GM12878 (cell line): ENCODE data around the gene SPAG16.

ENCODE experiments used
- CBX5 ChIP-seq: sonication (generic); IDR thresholded peaks from 2 replicates; pipeline ENCODE4 v1.6.1; 2016; ENCODE audit warnings: low read depth, moderate library complexity, mild to moderate bottlenecking, inconsistent platforms
- EP300 ChIP-seq, 2 experiments: fragments of 150-350 bp in 1 of 2; IDR thresholded peaks; 2 replicates each; pipeline ENCODE4 v1.6.1; 2011 to 2012; ENCODE audit warnings: low read depth in 2 of 2, low read length in 2 of 2, borderline replicate concordance in 1 of 2, improper control_type of control experiment in 1 of 2, inconsistent platforms in 1 of 2; ENCODE audit not compliant: control insufficient read depth in 1 of 2
- ETV6 ChIP-seq, 2 experiments: fragments of 450-650 bp in 1 of 2; IDR thresholded peaks in 1 of 2; conservative IDR thresholded peaks in 1 of 2; 2 replicates each; pipeline ENCODE4 v1.6.1; 2014; ENCODE audit warnings: antibody characterized with exemption in 1 of 2, borderline replicate concordance in 1 of 2, low read depth in 1 of 2, mild to moderate bottlenecking in 1 of 2, moderate library complexity in 1 of 2
- EZH2 ChIP-seq: IDR thresholded peaks from 2 replicates; pipeline ENCODE4 v1.6.1; 2012; ENCODE audit warnings: low read depth, mild to moderate bottlenecking, control low read depth, inconsistent platforms, low read length, borderline replicate concordance; ENCODE audit not compliant: control insufficient read depth
- KDM1A ChIP-seq: fragments of 200-600 bp; sonication (generic); IDR thresholded peaks from 2 replicates; pipeline ENCODE4 v1.6.1; 2016; ENCODE audit warnings: borderline replicate concordance
- MYC ChIP-seq: IDR thresholded peaks from 2 replicates; pipeline ENCODE4 v1.6.1; 2011; ENCODE audit warnings: mild to moderate bottlenecking, low read length, moderate library complexity, inconsistent platforms; ENCODE audit not compliant: insufficient read depth, insufficient replicate concordance, insufficient read length, severe bottlenecking
- POLR2AphosphoS2 ChIP-seq: IDR thresholded peaks from 2 replicates; pipeline ENCODE4 v1.6.1; 2011; ENCODE audit warnings: low read depth, mild to moderate bottlenecking, low read length, improper control_type of control experiment, moderate library complexity
- TAF1 ChIP-seq: IDR thresholded peaks from 2 replicates; pipeline ENCODE4 v1.6.1; 2011; ENCODE audit warnings: mild to moderate bottlenecking, low read depth, low read length, borderline replicate concordance
- ZNF274 ChIP-seq: IDR thresholded peaks from one replicate; pipeline ENCODE4 v1.8.0; 2011; ENCODE audit not compliant: insufficient read length, insufficient read depth
- TF ChIP-seq, protein P1 (sequence below), 3 experiments: IDR thresholded peaks in 2 of 3; conservative IDR thresholded peaks in 1 of 3; 2 replicates each; pipeline ENCODE4 v1.5.1; 2011; ENCODE audit warnings: low read depth in 3 of 3, low read length in 3 of 3, mild to moderate bottlenecking in 3 of 3, control low read depth in 2 of 3, moderate library complexity in 2 of 3, inconsistent platforms in 1 of 3, mixed read lengths in 1 of 3; ENCODE audit not compliant: control insufficient read depth in 2 of 3, insufficient read depth in 1 of 3; ENCODE audit errors: extremely low read depth in 1 of 3
- TF ChIP-seq, protein P2 (sequence below): fragments of 450-650 bp; IDR thresholded peaks from 2 replicates; pipeline ENCODE4 v1.6.1; 2017; ENCODE audit warnings: antibody characterized with exemption, mild to moderate bottlenecking, moderate library complexity
- TF ChIP-seq, protein P3 (sequence below): fragments of 450-650 bp; IDR thresholded peaks from 2 replicates; pipeline ENCODE4 v1.6.1; 2014; ENCODE audit warnings: mild to moderate bottlenecking
- TF ChIP-seq, protein P4 (sequence below): IDR thresholded peaks from 2 replicates; pipeline ENCODE4 v1.6.1; 2011; ENCODE audit warnings: mild to moderate bottlenecking, low read depth, low read length, moderate library complexity; ENCODE audit not compliant: insufficient replicate concordance

DNA sequence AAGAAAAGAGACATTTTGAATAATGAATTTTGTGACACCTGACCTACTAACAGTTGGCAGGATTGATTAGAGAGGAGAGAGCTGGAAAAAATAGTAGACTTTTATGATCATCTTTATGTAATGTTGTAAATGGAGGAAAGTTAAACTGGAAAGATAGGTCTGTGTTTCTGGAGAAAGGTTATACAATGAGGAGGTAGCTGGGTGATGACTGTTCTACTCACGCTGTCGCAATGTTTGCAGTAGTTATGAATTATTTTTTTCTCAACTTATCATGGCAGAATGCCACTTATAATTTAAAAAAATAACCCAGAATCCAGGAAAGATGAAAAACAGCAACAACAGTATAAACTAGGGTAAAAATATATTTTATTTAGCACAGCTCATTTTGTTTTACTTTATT, 364.9 kb downstream of the SPAG16 start:
- TF ChIP-seq, protein P1, sequence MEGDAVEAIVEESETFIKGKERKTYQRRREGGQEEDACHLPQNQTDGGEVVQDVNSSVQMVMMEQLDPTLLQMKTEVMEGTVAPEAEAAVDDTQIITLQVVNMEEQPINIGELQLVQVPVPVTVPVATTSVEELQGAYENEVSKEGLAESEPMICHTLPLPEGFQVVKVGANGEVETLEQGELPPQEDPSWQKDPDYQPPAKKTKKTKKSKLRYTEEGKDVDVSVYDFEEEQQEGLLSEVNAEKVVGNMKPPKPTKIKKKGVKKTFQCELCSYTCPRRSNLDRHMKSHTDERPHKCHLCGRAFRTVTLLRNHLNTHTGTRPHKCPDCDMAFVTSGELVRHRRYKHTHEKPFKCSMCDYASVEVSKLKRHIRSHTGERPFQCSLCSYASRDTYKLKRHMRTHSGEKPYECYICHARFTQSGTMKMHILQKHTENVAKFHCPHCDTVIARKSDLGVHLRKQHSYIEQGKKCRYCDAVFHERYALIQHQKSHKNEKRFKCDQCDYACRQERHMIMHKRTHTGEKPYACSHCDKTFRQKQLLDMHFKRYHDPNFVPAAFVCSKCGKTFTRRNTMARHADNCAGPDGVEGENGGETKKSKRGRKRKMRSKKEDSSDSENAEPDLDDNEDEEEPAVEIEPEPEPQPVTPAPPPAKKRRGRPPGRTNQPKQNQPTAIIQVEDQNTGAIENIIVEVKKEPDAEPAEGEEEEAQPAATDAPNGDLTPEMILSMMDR (IDR thresholded peaks at IDR 0.05 in 2 of 3, conservative IDR thresholded peaks at IDR 0.05 in 1 of 3; ENCODE audit: control insufficient read depth in 2 of 3, extremely low read depth in 1 of 3, insufficient read depth in 1 of 3, low read depth in 3 of 3, low read length in 3 of 3) = no peak
- TF ChIP-seq CBX5 (no peak), KDM1A (no peak), ETV6 (conservative IDR thresholded peaks at IDR 0.05 in 1 of 2, IDR thresholded peaks at IDR 0.05 in 1 of 2; ENCODE audit: borderline replicate concordance in 1 of 2, low read depth in 1 of 2) (no peak), EP300 (IDR thresholded peaks at IDR 0.05; ENCODE audit: borderline replicate concordance in 1 of 2, control insufficient read depth in 1 of 2, low read depth in 2 of 2, low read length in 2 of 2) (no peak), EZH2 (no peak), MYC (no peak), TAF1 (no peak), POLR2AphosphoS2 (no peak), ZNF274 (no peak)
- TF ChIP-seq, protein P2, sequence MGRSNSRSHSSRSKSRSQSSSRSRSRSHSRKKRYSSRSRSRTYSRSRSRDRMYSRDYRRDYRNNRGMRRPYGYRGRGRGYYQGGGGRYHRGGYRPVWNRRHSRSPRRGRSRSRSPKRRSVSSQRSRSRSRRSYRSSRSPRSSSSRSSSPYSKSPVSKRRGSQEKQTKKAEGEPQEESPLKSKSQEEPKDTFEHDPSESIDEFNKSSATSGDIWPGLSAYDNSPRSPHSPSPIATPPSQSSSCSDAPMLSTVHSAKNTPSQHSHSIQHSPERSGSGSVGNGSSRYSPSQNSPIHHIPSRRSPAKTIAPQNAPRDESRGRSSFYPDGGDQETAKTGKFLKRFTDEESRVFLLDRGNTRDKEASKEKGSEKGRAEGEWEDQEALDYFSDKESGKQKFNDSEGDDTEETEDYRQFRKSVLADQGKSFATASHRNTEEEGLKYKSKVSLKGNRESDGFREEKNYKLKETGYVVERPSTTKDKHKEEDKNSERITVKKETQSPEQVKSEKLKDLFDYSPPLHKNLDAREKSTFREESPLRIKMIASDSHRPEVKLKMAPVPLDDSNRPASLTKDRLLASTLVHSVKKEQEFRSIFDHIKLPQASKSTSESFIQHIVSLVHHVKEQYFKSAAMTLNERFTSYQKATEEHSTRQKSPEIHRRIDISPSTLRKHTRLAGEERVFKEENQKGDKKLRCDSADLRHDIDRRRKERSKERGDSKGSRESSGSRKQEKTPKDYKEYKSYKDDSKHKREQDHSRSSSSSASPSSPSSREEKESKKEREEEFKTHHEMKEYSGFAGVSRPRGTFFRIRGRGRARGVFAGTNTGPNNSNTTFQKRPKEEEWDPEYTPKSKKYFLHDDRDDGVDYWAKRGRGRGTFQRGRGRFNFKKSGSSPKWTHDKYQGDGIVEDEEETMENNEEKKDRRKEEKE = no peak
- TF ChIP-seq, protein P3, sequence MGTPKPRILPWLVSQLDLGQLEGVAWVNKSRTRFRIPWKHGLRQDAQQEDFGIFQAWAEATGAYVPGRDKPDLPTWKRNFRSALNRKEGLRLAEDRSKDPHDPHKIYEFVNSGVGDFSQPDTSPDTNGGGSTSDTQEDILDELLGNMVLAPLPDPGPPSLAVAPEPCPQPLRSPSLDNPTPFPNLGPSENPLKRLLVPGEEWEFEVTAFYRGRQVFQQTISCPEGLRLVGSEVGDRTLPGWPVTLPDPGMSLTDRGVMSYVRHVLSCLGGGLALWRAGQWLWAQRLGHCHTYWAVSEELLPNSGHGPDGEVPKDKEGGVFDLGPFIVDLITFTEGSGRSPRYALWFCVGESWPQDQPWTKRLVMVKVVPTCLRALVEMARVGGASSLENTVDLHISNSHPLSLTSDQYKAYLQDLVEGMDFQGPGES = no peak
- TF ChIP-seq, protein P4, sequence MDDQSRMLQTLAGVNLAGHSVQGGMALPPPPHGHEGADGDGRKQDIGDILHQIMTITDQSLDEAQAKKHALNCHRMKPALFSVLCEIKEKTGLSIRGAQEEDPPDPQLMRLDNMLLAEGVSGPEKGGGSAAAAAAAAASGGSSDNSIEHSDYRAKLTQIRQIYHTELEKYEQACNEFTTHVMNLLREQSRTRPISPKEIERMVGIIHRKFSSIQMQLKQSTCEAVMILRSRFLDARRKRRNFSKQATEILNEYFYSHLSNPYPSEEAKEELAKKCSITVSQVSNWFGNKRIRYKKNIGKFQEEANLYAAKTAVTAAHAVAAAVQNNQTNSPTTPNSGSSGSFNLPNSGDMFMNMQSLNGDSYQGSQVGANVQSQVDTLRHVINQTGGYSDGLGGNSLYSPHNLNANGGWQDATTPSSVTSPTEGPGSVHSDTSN = no peak
